ENCODE measurements around the gene IPO9. TPM values are rescaled to one million over a fixed set of nuclear protein-coding genes. Genes with fewer than 3 reads are reported as not detected.

The IPO9 gene
- total and polyA plus RNA-seq, 2 experiments from 2014 or later: 29.4 to 45.2 TPM

DNA sequence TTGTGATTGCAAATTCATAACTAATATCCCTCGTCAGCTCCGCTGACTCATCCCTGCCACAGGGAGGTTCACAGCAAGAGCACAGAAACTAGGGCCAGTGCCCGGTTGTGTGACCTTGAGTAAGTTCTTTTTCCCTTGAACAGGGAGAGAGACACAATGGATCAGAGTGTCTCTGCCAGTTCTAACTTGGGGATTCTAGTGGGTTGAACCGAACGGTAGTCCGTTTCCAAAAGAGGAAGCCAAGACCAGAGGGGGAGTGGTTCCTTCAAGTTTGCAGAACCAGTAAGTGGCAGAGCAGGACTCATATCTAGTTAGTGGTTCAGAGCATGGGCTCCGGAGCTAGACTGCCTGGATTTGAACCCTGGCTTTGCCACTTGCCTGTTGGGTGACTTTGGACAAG is 54.8 kb downstream of the IPO9 start:
- no peak for DNase-seq (ENCODE audit: low spot score)
- Histone ChIP-seq H3K4me3 (no peak overlapping the region), H4K20me1 (ENCODE audit: insufficient read depth, poor library complexity, severe bottlenecking) (no peaks in the 10 kb centered on the region), H3K79me2 (no peaks in the 10 kb centered on the region), H3K36me3 (replicated peaks; ENCODE audit: insufficient read depth, low read depth) (no peaks in the 10 kb centered on the region), H3K27ac (no peak overlapping the region), H2AFZ (no peak overlapping the region), H3K4me2 (no peak overlapping the region), H3K9me3 (ENCODE audit: low read depth) (no peaks in the 10 kb centered on the region), H3K27me3 (no peaks in the 10 kb centered on the region), H3K9me2 (replicated peaks; ENCODE audit: insufficient read depth) (no peaks in the 10 kb centered on the region), H3K4me1 (ENCODE audit: insufficient read depth) (peaks cover 4% of the 10 kb centered on the region)
- WGBS (ENCODE audit: low lambda C conversion rate, missing lambda C conversion rate): 76% methylated on average over 7 of the region's 7 CpGs
- TF ChIP-seq EZH2 (IDR thresholded peaks at IDR 0.05; ENCODE audit: borderline replicate concordance): no peak
- TF ChIP-seq, protein P1, sequence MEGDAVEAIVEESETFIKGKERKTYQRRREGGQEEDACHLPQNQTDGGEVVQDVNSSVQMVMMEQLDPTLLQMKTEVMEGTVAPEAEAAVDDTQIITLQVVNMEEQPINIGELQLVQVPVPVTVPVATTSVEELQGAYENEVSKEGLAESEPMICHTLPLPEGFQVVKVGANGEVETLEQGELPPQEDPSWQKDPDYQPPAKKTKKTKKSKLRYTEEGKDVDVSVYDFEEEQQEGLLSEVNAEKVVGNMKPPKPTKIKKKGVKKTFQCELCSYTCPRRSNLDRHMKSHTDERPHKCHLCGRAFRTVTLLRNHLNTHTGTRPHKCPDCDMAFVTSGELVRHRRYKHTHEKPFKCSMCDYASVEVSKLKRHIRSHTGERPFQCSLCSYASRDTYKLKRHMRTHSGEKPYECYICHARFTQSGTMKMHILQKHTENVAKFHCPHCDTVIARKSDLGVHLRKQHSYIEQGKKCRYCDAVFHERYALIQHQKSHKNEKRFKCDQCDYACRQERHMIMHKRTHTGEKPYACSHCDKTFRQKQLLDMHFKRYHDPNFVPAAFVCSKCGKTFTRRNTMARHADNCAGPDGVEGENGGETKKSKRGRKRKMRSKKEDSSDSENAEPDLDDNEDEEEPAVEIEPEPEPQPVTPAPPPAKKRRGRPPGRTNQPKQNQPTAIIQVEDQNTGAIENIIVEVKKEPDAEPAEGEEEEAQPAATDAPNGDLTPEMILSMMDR (IDR thresholded peaks at IDR 0.05; ENCODE audit: poor library complexity): no peak
- TF ChIP-seq EZH2phosphoT487 (IDR thresholded peaks at IDR 0.05; ENCODE audit: low read depth, severe bottlenecking, unreplicated experiment): no peak

DNA sequence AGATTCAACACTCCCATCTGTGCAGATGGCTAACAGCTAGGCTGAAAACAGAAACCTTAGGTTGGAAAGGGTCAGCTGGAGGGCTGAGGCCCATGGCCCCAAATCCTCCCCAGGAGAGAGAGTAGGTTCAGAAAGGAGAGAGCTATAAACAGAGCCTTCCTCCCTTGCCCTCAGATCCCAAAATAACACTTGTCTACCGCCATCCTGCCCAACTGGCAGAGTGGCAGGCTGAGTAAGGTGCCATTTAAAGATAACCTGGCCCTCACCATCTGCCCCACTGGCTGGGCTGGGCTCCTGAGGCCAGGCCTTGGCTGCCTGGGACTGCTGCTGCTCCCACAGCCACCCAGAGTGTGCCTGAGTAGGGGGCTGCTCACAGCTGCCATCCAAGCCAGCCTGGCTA is 55.5 kb downstream of the IPO9 start:
- no peaks in the 10 kb centered on the region for H4K20me1 ChIP-seq (ENCODE audit: insufficient read depth, poor library complexity, severe bottlenecking)
- H2AFZ ChIP-seq: no peak overlapping the region
- 94% methylated on average over 1 of the region's 1 CpG for WGBS (ENCODE audit: low lambda C conversion rate, missing lambda C conversion rate)
- TF ChIP-seq EZH2 (IDR thresholded peaks at IDR 0.05; ENCODE audit: borderline replicate concordance) (no peak), EZH2phosphoT487 (IDR thresholded peaks at IDR 0.05; ENCODE audit: low read depth, severe bottlenecking, unreplicated experiment) (no peak)
- TF ChIP-seq, protein P1 (IDR thresholded peaks at IDR 0.05; ENCODE audit: poor library complexity): no peak
- no peaks in the 10 kb centered on the region for H3K79me2 ChIP-seq
- H3K4me1 ChIP-seq (ENCODE audit: insufficient read depth): peaks cover 9% of the 10 kb centered on the region
- no peaks in the 10 kb centered on the region for H3K9me2 ChIP-seq (replicated peaks; ENCODE audit: insufficient read depth)
- no peak overlapping the region for H3K27ac ChIP-seq
- H3K9me3 ChIP-seq (ENCODE audit: low read depth): no peaks in the 10 kb centered on the region
- H3K27me3 ChIP-seq: no peaks in the 10 kb centered on the region
- no peak overlapping the region for H3K4me2 ChIP-seq
- no peaks in the 10 kb centered on the region for H3K36me3 ChIP-seq (replicated peaks; ENCODE audit: insufficient read depth, low read depth)
- no peak overlapping the region for H3K4me3 ChIP-seq
- DNase-seq (ENCODE audit: low spot score): no peak

DNA sequence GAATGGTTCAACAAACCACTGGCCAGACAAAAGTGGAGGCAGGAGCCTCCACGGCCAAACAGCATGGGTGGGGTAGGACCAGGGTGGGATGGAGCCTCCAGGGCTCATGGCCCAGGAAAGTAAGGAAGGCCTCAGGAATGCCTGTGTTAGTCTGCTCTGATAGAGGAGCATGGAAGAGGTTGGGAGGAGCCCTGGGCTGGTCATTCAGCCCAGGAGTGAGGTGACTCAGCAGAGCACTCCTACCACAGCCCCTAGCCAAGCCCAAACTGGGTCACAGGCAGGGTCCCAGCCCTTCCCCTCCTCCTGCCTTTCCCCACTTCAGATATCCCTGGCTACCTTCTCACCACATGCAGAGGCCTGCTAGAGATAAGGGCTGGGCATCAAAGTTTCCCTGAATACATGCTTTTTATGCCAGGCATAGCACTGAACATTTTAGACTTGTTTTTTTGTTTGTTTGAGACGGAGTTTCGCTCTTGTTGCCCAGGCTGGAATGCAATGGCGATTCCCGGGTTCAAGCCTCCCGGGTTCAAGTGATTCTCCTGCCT is 56.6 kb downstream of the IPO9 start:
- H3K4me2 ChIP-seq: no peak overlapping the region
- no peak overlapping the region for H3K4me3 ChIP-seq
- H3K27me3 ChIP-seq: no peaks in the 10 kb centered on the region
- no peak overlapping the region for H2AFZ ChIP-seq
- H3K36me3 ChIP-seq (replicated peaks; ENCODE audit: insufficient read depth, low read depth): no peaks in the 10 kb centered on the region
- H3K9me2 ChIP-seq (replicated peaks; ENCODE audit: insufficient read depth): no peaks in the 10 kb centered on the region
- H3K27ac ChIP-seq: no peak overlapping the region
- WGBS (ENCODE audit: low lambda C conversion rate, missing lambda C conversion rate): 85% methylated on average over 6 of the region's 6 CpGs
- no peak for DNase-seq (ENCODE audit: low spot score)
- H3K4me1 ChIP-seq (ENCODE audit: insufficient read depth): peaks cover 9% of the 10 kb centered on the region
- TF ChIP-seq EZH2phosphoT487 (IDR thresholded peaks at IDR 0.05; ENCODE audit: low read depth, severe bottlenecking, unreplicated experiment): no peak
- TF ChIP-seq, protein P1 (IDR thresholded peaks at IDR 0.05; ENCODE audit: poor library complexity): no peak
- TF ChIP-seq EZH2 (IDR thresholded peaks at IDR 0.05; ENCODE audit: borderline replicate concordance): no peak
- no peaks in the 10 kb centered on the region for H4K20me1 ChIP-seq (ENCODE audit: insufficient read depth, poor library complexity, severe bottlenecking)
- H3K79me2 ChIP-seq: no peaks in the 10 kb centered on the region
- no peaks in the 10 kb centered on the region for H3K9me3 ChIP-seq (ENCODE audit: low read depth)

Data from hepatocyte (in vitro differentiated cells).